Left ventricle myocardium superior (tissue), 1 donor: ENCODE results near the gene PSMA6. TPM values are rescaled to one million over a fixed set of nuclear protein-coding genes. Genes with fewer than 3 reads are reported as not detected.
"Not testable (repeated sequence)": the region's sequence is repeated elsewhere in the genome, so short reads cannot be mapped to it uniquely, and the experiment has no call there.

Experiments
- ATAC-seq: fragments of 200-7000 bp; cut with Tn5 transposase; one replicate; pipeline ENCODE4 v1.9.1; 2020; ENCODE audit warnings: mild to moderate bottlenecking, moderate library complexity
- DNase-seq: peaks from one replicate; pipeline ENCODE4 v3.0.0-alpha.2; 2020
- intact Hi-C: fragments of 100-400 bp; cut with micrococcal nuclease; formaldehyde crosslinking; loops from one replicate; pipeline ENCODE4 v1.11.0; 2022
- total RNA-seq: library from RNA; stranded (reverse); fragmentation: NEBNext Ultra II Directional; extraction: Animal tissue kit (Norgen Biotek cat#: 25700); gene quantifications from one replicate; pipeline ENCODE4 v1.2.1, GENCODE V29; 2021
- donor health status: DM: no; HTN: yes; CAD: no; lungs with severe emphysema.

The PSMA6 gene
- total RNA-seq, 1 donor from 2014 or later: 185 TPM

GRCh38 chr14:35338731-35339405 lies 46.7 kb downstream of the PSMA6 start:
- intact Hi-C loops: no loop called here
- ATAC-seq (no peak), DNase-seq (no peak)

GRCh38 chr14:35339761-35340406 lies 47.7 kb downstream of the PSMA6 start:
- intact Hi-C loops: no loop called here
- DNase-seq (no peak), ATAC-seq (no peak)

GRCh38 chr14:35340616-35341453 lies 48.7 kb downstream of the PSMA6 start:
- intact Hi-C loops: no loop called here
- DNase-seq (no peak), ATAC-seq (no peak)

- DNase-seq (no peak), ATAC-seq (no peak)
- intact Hi-C loops: no loop called here
Observed at GRCh38 chr14:35341454-35341750, 49.2 kb downstream of the PSMA6 start.

- intact Hi-C loops: no loop called here
- DNase-seq (peak; percentile 98), ATAC-seq (peak; percentile 94)
Observed at GRCh38 chr14:35341751-35342488, 49.7 kb downstream of the PSMA6 start.

GRCh38 chr14:35342489-35343010 lies 50.4 kb downstream of the PSMA6 start:
- intact Hi-C loops: no loop called here
- DNase-seq: peak; percentile 75
- no peak for ATAC-seq

- DNase-seq: no peak
- ATAC-seq: no peak
- intact Hi-C loops: no loop called here
Observed at GRCh38 chr14:35343702-35344101, 51.5 kb downstream of the PSMA6 start.

- no peak for ATAC-seq
- intact Hi-C loops: no loop called here
- DNase-seq: no peak
Observed at GRCh38 chr14:35344107-35344807, 52.1 kb downstream of the PSMA6 start.

- ATAC-seq: no peak
- intact Hi-C loops: no loop called here
- DNase-seq: no peak
Observed at GRCh38 chr14:35346738-35347322, 54.6 kb downstream of the PSMA6 start.

- intact Hi-C loops: no loop called here
- ATAC-seq (no peak), DNase-seq (no peak)
Observed at GRCh38 chr14:35347323-35348043, 55.3 kb downstream of the PSMA6 start.

- intact Hi-C loops, ATAC-seq, DNase-seq: not testable (repeated sequence)
Observed at GRCh38 chr14:35348044-35348380, 55.8 kb downstream of the PSMA6 start.

GRCh38 chr14:35349496-35350365 lies 57.5 kb downstream of the PSMA6 start:
- ATAC-seq: no peak
- intact Hi-C loops: no loop called here
- no peak for DNase-seq

GRCh38 chr14:35351497-35351896 lies 59.3 kb downstream of the PSMA6 start:
- intact Hi-C loops: no loop called here
- ATAC-seq: no peak
- DNase-seq: no peak

- intact Hi-C loops: no loop called here
- no peak for ATAC-seq
Observed at GRCh38 chr14:35351897-35352273, 59.7 kb downstream of the PSMA6 start.

GRCh38 chr14:35352274-35353233 lies 60.4 kb downstream of the PSMA6 start:
- intact Hi-C loops: no loop called here
- DNase-seq (no peak), ATAC-seq (peak; percentile 83)

More at GRCh38 chr14:35351897-35352273, 59.7 kb downstream of the PSMA6 start:
- DNase-seq: no peak
